GM19328 (cell line): ENCODE results near the gene F12.
"Not testable (repeated sequence)": the region's sequence is repeated elsewhere in the genome, so short reads cannot be mapped to it uniquely, and the experiment has no call there.

Experiments used
- ATAC-seq: cut with Tn5 transposase; IDR thresholded peaks from one replicate; pipeline ENCODE4 v1.9.1; 2021; ENCODE audit warnings: mild to moderate bottlenecking, moderate library complexity; ENCODE audit not compliant: unreplicated experiment

Gene F12

GRCh38 chr5:177389241-177390169, 19.9 kb downstream of the F12 start:
- no peak for ATAC-seq

- no peak for ATAC-seq
Observed at GRCh38 chr5:177388521-177389052, 20.8 kb downstream of the F12 start.

GRCh38 chr5:177387405-177387804, 22.0 kb downstream of the F12 start:
- ATAC-seq = no peak

GRCh38 chr5:177386542-177386941, 22.8 kb downstream of the F12 start:
- ATAC-seq = no peak

GRCh38 chr5:177385720-177386119, 23.6 kb downstream of the F12 start:
- no peak for ATAC-seq

- ATAC-seq = no peak
Observed at GRCh38 chr5:177384134-177384533, 25.2 kb downstream of the F12 start, which contains the start of gene SLC34A1. SLC34A1 (plus strand) TSS chr5:177384434; CDS start chr5:177385742, 1,308 bp downstream.

GRCh38 chr5:177383181-177383580, 26.2 kb downstream of the F12 start:
- ATAC-seq = no peak

GRCh38 chr5:177382423-177383029, 26.8 kb downstream of the F12 start:
- ATAC-seq = no peak

- ATAC-seq = no peak
Observed at GRCh38 chr5:177380805-177381126, 28.6 kb downstream of the F12 start.

GRCh38 chr5:177378884-177379883, 30.2 kb downstream of the F12 start:
- ATAC-seq = no peak

- no peak for ATAC-seq
Observed at GRCh38 chr5:177377851-177378776, 31.2 kb downstream of the F12 start.

- ATAC-seq = no peak
Observed at GRCh38 chr5:177376107-177376506, 33.3 kb downstream of the F12 start.

GRCh38 chr5:177375516-177375915, 33.8 kb downstream of the F12 start:
- not testable (repeated sequence) for ATAC-seq

- ATAC-seq = no peak
Observed at GRCh38 chr5:177374211-177374610, 35.2 kb downstream of the F12 start.

GRCh38 chr5:177373806-177374205, 35.6 kb downstream of the F12 start:
- no peak for ATAC-seq

- ATAC-seq = no peak
Observed at GRCh38 chr5:177372910-177373309, 36.5 kb downstream of the F12 start.

GRCh38 chr5:177372034-177372896, 37.1 kb downstream of the F12 start:
- no peak for ATAC-seq

GRCh38 chr5:177371120-177372033, 38.0 kb downstream of the F12 start:
- no peak for ATAC-seq
